MM.1S (cell line): Measurements from ENCODE around the gene RHBDL2.

Experiments used
- EZH2 ChIP-seq: fragments of 300-600 bp; sonication (generic); optimal IDR thresholded peaks from 2 replicates; pipeline ENCODE3; 2017; ENCODE audit warnings: low read depth, mild to moderate bottlenecking, antibody characterized with exemption, low read length, mixed read lengths
- TF ChIP-seq, protein P1 (sequence below): fragments of 300-600 bp; sonication (generic); IDR thresholded peaks from 2 replicates; pipeline ENCODE4 v1.5.1; 2016; ENCODE audit warnings: antibody characterized with exemption, low read length, mixed read lengths

DNA sequence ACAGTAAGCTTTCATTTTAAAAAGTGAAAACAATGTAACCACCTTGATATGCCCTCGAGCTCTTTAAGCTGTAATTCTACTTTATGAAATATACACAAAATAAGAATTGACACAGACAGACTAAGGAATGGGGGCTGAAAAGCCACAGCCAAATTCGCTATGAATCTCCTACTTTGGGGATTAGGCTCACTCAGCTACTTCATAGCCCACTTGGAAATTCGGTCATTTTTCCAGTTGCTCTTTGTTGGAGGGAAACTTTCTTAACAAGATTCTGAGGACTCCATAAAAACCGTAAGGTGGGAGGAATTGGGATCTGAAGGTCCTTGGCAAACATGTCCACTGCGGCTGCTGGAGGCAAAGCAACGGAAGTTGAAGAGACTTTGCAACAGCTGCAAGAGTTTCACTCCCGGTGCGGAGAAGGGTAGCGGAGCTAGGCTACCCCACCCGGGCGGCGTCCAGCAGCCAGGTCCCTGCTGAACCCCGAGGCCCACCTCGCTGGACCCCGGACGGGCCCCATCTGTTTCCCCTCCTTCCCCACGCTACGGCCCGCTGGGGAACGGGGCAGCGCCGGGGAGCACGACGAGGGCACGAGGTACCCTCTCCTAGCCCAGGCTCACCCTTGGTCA lies 69.1 kb downstream of the RHBDL2 start:
- TF ChIP-seq EZH2: no peak
- TF ChIP-seq, protein P1, sequence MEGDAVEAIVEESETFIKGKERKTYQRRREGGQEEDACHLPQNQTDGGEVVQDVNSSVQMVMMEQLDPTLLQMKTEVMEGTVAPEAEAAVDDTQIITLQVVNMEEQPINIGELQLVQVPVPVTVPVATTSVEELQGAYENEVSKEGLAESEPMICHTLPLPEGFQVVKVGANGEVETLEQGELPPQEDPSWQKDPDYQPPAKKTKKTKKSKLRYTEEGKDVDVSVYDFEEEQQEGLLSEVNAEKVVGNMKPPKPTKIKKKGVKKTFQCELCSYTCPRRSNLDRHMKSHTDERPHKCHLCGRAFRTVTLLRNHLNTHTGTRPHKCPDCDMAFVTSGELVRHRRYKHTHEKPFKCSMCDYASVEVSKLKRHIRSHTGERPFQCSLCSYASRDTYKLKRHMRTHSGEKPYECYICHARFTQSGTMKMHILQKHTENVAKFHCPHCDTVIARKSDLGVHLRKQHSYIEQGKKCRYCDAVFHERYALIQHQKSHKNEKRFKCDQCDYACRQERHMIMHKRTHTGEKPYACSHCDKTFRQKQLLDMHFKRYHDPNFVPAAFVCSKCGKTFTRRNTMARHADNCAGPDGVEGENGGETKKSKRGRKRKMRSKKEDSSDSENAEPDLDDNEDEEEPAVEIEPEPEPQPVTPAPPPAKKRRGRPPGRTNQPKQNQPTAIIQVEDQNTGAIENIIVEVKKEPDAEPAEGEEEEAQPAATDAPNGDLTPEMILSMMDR: no peak
